Upper lobe of left lung (tissue), 6 donors: ENCODE measurements around the gene TNFRSF8. TPM values are rescaled to one million over a fixed set of nuclear protein-coding genes. Genes with fewer than 3 reads are reported as not detected.

ENCODE experiments used
- ATAC-seq, 2 donors: fragments of 200-7000 bp; cut with Tn5 transposase; one replicate each; pipeline ENCODE4 v1.9.1; 2022; ENCODE audit warnings: mild to moderate bottlenecking in 2 of 2, moderate library complexity in 2 of 2; ENCODE audit not compliant: low FRiP score in 2 of 2
- DNase-seq, 2 donors: peaks; one replicate each; pipeline ENCODE4 v3.0.0-alpha.2; 2019 to 2020
- H3K27ac ChIP-seq, 4 donors: fragments of 200-600 bp; sonication (generic); one replicate each; pipeline ENCODE4 v1.5.1; 2016 to 2019
- H3K27me3 ChIP-seq, 4 donors: fragments of 200-600 bp; sonication (generic); one replicate each; pipeline ENCODE4 v1.5.1; 2017 to 2019
- H3K36me3 ChIP-seq, 4 donors: fragments of 200-600 bp; sonication (generic); one replicate each; pipeline ENCODE4 v1.5.1; 2016 to 2019
- H3K4me1 ChIP-seq, 4 donors: fragments of 200-600 bp; sonication (generic); one replicate each; pipeline ENCODE4 v1.5.1; 2018 to 2019
- H3K4me3 ChIP-seq, 4 donors: fragments of 200-600 bp; sonication (generic); one replicate each; pipeline ENCODE4 v1.5.1; 2017 to 2019; ENCODE audit warnings: mild to moderate bottlenecking in 2 of 4, moderate library complexity in 1 of 4
- H3K9me3 ChIP-seq, 4 donors: fragments of 200-600 bp; sonication (generic); one replicate each; pipeline ENCODE4 v1.5.1; 2018 to 2019
- CTCF ChIP-seq, 6 experiments: fragments of 450-650 bp in 4 of 6; fragments of 200-600 bp in 2 of 6; sonication (generic) in 2 of 6; IDR thresholded peaks; one replicate each; pipeline ENCODE4 v1.5.1; 2016 to 2019; ENCODE audit warnings: antibody characterized with exemption in 6 of 6
- EP300 ChIP-seq, 4 donors: sonication (generic); formaldehyde crosslinking; IDR thresholded peaks; one replicate each; pipeline ENCODE4 v1.5.1; 2017; ENCODE audit warnings: antibody characterized with exemption in 4 of 4, control low read depth in 2 of 4
- POLR2A ChIP-seq, 4 donors: fragments of 450-650 bp; IDR thresholded peaks; one replicate each; pipeline ENCODE4 v1.5.1; 2016 to 2017; ENCODE audit warnings: antibody characterized with exemption in 4 of 4, mild to moderate bottlenecking in 2 of 4
- POLR2AphosphoS5 ChIP-seq, 2 donors: sonication (generic); formaldehyde crosslinking; IDR thresholded peaks; one replicate each; pipeline ENCODE4 v1.5.1; 2017; ENCODE audit warnings: antibody characterized with exemption in 2 of 2
- WGBS, 2 donors: methylation state at CpG; one replicate each; pipeline ENCODE4 v1.1.5; 2017 to 2018; 5-methylcytosine and 5-hydroxymethylcytosine counted together
- total RNA-seq, 6 donors: library from RNA; depleted of rRNA in 4 of 6; stranded (reverse); fragments of >200 nt in 4 of 6; gene quantifications; one replicate each; pipeline versions ENCODE4 v1.1.0 to v1.2.1, GENCODE V29; 2016 to 2021
- donor health status: DM: no; HTN: no; CAD: no; lungs with moderate emphysema.
- donor health status: DM: no; HTN: yes; CAD: no; lungs with severe emphysema.

TNFRSF8 gene
- total RNA-seq, 6 donors from 2014 or later: 0.22 to 3.3 (median 1.2) TPM

- no peak overlapping the region for H3K27ac ChIP-seq
- 86 to 92% methylated on average over 14 of the region's 14 CpGs for WGBS, 2 donors
- H3K9me3 ChIP-seq: no peaks in the 10 kb centered on the region
- no peaks in the 10 kb centered on the region for H3K4me1 ChIP-seq
- H3K27me3 ChIP-seq: no peaks in the 10 kb centered on the region
- TF ChIP-seq POLR2AphosphoS5 (IDR thresholded peaks at IDR 0.05) (no peak), EP300 (IDR thresholded peaks at IDR 0.05) (no peak), POLR2A (IDR thresholded peaks at IDR 0.05) (no peak)
- H3K4me3 ChIP-seq: no peak overlapping the region
- ATAC-seq (no peak), DNase-seq (peak in 1 of 2 donors; percentile 53)
- no peaks in the 10 kb centered on the region for H3K36me3 ChIP-seq
Observed at GRCh38 chr1:12111741-12112140, 48.6 kb downstream of the TNFRSF8 start.

- Histone ChIP-seq H3K4me1 (no peaks in the 10 kb centered on the region), H3K36me3 (no peaks in the 10 kb centered on the region), H3K27ac (no peak overlapping the region), H3K4me3 (no peak overlapping the region), H3K9me3 (no peaks in the 10 kb centered on the region), H3K27me3 (no peaks in the 10 kb centered on the region)
- 71 to 74% methylated on average over 3 to 5 of the region's 5 CpGs for WGBS, 2 donors
- peak in 1 of 2 donors; percentile 20 for ATAC-seq
- no peak for DNase-seq
- TF ChIP-seq CTCF (IDR thresholded peaks at IDR 0.05): no peak
- no peak for TF ChIP-seq EP300 (IDR thresholded peaks at IDR 0.05)
- TF ChIP-seq POLR2A (IDR thresholded peaks at IDR 0.05): no peak
- TF ChIP-seq POLR2AphosphoS5 (IDR thresholded peaks at IDR 0.05): no peak
Observed at GRCh38 chr1:12112711-12113161, 49.6 kb downstream of the TNFRSF8 start.

DNA sequence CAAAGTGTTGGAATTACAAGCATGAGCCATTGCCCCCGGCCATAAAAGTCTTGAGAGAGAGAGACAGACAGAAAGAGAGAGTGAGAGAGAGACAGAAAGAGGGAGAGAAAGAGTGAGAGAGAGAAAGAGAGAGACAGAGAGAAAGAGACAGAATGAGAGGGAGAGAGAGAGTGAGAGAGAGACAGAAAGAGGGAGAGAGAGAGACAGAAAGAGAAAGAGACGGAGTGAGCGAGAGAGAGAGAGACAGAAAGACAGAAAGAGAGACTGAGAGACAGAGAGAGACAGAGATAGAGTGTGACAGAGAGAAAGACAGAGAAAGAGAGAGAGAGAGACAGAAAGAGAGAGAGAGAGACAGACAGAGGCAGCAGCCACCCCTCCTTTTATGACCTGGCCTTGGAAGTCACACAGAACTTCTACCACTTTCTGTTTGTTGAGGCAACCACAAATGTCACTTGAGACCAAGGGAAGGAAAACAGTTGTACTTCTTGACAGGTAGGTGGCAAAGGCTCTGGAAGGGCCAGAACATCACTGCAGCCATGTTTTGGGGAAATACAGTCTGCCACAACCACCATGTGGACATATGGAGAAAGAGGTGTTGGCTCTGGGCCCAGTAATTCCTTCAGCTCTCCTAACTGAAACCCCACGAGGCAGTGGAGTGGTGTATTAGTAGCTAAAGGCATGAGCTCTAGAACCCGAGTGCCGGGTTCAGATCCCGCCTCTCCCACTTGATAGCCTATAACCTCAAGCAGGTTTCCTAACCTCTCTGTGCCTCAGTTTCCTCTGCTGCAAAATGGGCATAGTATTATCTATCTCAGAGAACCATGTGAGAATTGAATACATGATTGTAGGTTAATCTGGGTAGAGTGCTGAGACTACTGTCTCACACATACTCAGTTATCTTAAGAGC is 50.6 kb downstream of the TNFRSF8 start:
- Histone ChIP-seq H3K27ac (no peak overlapping the region), H3K9me3 (no peaks in the 10 kb centered on the region), H3K4me1 (no peaks in the 10 kb centered on the region), H3K36me3 (no peaks in the 10 kb centered on the region), H3K27me3 (no peaks in the 10 kb centered on the region), H3K4me3 (no peak overlapping the region)
- no peak for DNase-seq
- ATAC-seq: no peak
- WGBS, 2 donors: 65 to 79% methylated on average over 7 of the region's 7 CpGs
- TF ChIP-seq CTCF (IDR thresholded peaks at IDR 0.05) (no peak), POLR2A (IDR thresholded peaks at IDR 0.05) (no peak), EP300 (IDR thresholded peaks at IDR 0.05) (no peak), POLR2AphosphoS5 (IDR thresholded peaks at IDR 0.05) (no peak)

GRCh38 chr1:12114340-12114683 is 51.2 kb downstream of the TNFRSF8 start:
- H3K9me3 ChIP-seq: no peaks in the 10 kb centered on the region
- ATAC-seq (no peak), DNase-seq (no peak)
- WGBS, 2 donors: 84 to 90% methylated on average over 6 of the region's 6 CpGs
- H3K27ac ChIP-seq: no peak overlapping the region
- H3K4me3 ChIP-seq: no peak overlapping the region
- no peaks in the 10 kb centered on the region for H3K27me3 ChIP-seq
- TF ChIP-seq EP300 (IDR thresholded peaks at IDR 0.05) (no peak), POLR2AphosphoS5 (IDR thresholded peaks at IDR 0.05) (no peak), CTCF (IDR thresholded peaks at IDR 0.05) (no peak), POLR2A (IDR thresholded peaks at IDR 0.05) (no peak)
- no peaks in the 10 kb centered on the region for H3K36me3 ChIP-seq
- no peaks in the 10 kb centered on the region for H3K4me1 ChIP-seq

DNA sequence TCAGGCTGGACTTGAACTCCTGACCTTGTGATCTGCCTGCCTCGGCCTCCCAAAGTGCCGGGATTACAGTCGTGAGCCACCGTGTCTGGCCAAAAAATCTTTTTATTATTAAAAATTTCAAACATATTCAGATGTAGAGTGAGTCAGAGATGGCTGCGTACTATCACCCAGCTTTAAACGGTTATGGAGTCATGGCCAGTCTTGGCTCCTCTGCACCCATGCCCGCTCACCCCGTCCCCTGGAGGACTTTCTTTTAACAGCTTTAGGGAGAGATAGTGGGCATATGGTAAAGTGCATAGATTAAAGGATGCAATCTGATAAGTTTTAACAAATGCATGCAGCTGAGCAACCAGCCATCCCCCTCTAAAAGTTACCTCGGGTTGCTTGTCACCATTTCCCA is 51.8 kb downstream of the TNFRSF8 start:
- no peak for ATAC-seq

More for the DNA sequence above, 51.8 kb downstream of the TNFRSF8 start:
- Histone ChIP-seq H3K4me1 (no peaks in the 10 kb centered on the region), H3K4me3 (no peak overlapping the region), H3K9me3 (no peaks in the 10 kb centered on the region), H3K27ac (no peak overlapping the region), H3K36me3 (no peaks in the 10 kb centered on the region), H3K27me3 (no peaks in the 10 kb centered on the region)
- TF ChIP-seq CTCF (IDR thresholded peaks at IDR 0.05) (no peak), POLR2AphosphoS5 (IDR thresholded peaks at IDR 0.05) (no peak), EP300 (IDR thresholded peaks at IDR 0.05) (no peak), POLR2A (IDR thresholded peaks at IDR 0.05) (no peak)
- 86 to 90% methylated on average over 9 of the region's 9 CpGs for whole genome bisulfite sequencing, 2 donors
- no peak for DNase-seq
